HEK293T (cell line): ENCODE measurements around the gene GGCT.

ENCODE experiments used
- CTBP1 ChIP-seq: fragments of 450-650 bp; IDR thresholded peaks from 2 replicates; pipeline ENCODE4 v1.6.1; 2016; ENCODE audit warnings: borderline replicate concordance
- L3MBTL2 ChIP-seq: fragments of 450-650 bp; conservative IDR thresholded peaks from 2 replicates; pipeline ENCODE4 v1.6.1; 2016; ENCODE audit warnings: mild to moderate bottlenecking
- SP1 ChIP-seq: fragments of 450-650 bp; IDR thresholded peaks from 2 replicates; pipeline ENCODE4 v1.6.1; 2017
- TF ChIP-seq, protein P1 (sequence below): fragments of 450-650 bp; IDR thresholded peaks from 2 replicates; pipeline ENCODE4 v1.6.1; 2016

DNA sequence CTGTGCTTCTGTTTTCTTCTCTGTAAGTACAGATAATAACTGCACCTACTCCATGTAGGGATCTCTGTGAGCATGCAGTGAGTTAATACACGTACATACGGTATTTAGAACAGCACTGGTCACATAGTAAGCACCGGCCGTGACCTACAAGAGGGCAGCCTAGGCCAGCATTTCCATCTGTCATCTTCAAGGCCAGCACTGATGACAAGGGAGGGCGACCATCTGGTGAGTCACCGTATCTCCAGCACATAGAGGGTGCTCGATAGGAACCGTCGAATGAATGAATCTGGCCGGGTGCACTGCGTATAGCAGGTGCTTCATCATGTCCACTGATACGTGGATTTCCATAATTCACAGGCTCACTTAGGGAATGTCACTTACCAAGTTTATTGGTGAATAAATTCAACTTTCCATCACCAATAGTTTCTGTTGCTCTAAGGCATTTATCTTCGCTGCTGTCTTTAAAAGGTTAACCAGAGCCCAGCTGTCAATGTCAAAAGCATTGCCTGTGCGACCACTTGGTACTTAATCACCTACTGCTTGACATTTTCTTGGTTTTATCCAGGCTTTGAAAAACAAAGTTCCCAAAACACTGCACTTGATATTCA, 34.4 kb downstream of the GGCT start:
- TF ChIP-seq L3MBTL2 (no peak), SP1 (no peak), CTBP1 (no peak)
- TF ChIP-seq, protein P1, sequence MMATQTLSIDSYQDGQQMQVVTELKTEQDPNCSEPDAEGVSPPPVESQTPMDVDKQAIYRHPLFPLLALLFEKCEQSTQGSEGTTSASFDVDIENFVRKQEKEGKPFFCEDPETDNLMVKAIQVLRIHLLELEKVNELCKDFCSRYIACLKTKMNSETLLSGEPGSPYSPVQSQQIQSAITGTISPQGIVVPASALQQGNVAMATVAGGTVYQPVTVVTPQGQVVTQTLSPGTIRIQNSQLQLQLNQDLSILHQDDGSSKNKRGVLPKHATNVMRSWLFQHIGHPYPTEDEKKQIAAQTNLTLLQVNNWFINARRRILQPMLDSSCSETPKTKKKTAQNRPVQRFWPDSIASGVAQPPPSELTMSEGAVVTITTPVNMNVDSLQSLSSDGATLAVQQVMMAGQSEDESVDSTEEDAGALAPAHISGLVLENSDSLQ = no peak
